Effector memory CD4-positive, alpha-beta T cell (primary cell): ENCODE data around the gene SLC9B2.

ENCODE experiments used
- DNase-seq, 3 donors: peaks; one replicate each; pipeline ENCODE4 v3.0.0-alpha.2; 2020
- H3K27ac ChIP-seq: 2 replicates; pipeline ENCODE4 v1.7.0; 2013; ENCODE audit warnings: mild to moderate bottlenecking, low read length, moderate library complexity; ENCODE audit not compliant: insufficient read depth, poor library complexity, severe bottlenecking
- H3K27me3 ChIP-seq: replicated peaks from 2 replicates; pipeline ENCODE4 v1.7.0; 2013; ENCODE audit warnings: mild to moderate bottlenecking, low read length; ENCODE audit not compliant: insufficient read depth, control insufficient read depth, poor library complexity, severe bottlenecking
- H3K36me3 ChIP-seq: 2 replicates; pipeline ENCODE4 v1.7.0; 2013; ENCODE audit warnings: mild to moderate bottlenecking, low read length, moderate library complexity; ENCODE audit not compliant: control insufficient read depth, insufficient read depth
- H3K4me1 ChIP-seq: 2 replicates; pipeline ENCODE4 v1.7.0; 2013; ENCODE audit warnings: low read length, mild to moderate bottlenecking; ENCODE audit not compliant: control insufficient read depth, insufficient read depth, poor library complexity, severe bottlenecking
- H3K4me3 ChIP-seq: 2 replicates; pipeline ENCODE4 v1.7.0; 2013; ENCODE audit warnings: low read length, low read depth, mild to moderate bottlenecking; ENCODE audit not compliant: insufficient read depth, poor library complexity, severe bottlenecking
- H3K9me3 ChIP-seq: 2 replicates; pipeline ENCODE4 v1.7.0; 2013; ENCODE audit warnings: mild to moderate bottlenecking, low read length, moderate library complexity; ENCODE audit not compliant: control insufficient read depth

SLC9B2 gene

DNA sequence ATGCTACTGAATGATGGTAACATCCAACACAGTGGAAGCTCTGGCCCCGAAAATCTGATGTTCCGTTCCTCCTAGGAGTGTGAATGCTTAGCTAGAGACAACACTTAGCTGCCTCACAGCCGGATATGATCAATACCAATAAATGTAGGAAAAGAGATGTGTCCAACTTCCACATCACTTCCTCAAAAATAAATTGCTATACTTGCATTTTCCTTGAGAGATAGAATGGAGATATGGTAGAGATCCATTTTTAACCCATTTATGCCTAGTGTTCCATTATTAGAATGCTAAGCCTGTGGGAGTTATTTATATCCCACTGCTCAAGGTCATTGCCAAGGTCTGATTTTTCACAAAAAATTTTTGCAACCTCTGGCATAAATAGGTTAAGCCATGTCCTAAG, 51.6 kb downstream of the SLC9B2 start:
- Histone ChIP-seq H3K27me3 (no peaks in the 10 kb centered on the region), H3K36me3 (peaks cover 13% of the 10 kb centered on the region), H3K9me3 (no peaks in the 10 kb centered on the region), H3K4me3 (no peak overlapping the region), H3K27ac (no peak overlapping the region), H3K4me1 (no peaks in the 10 kb centered on the region)
- no peak for DNase-seq

DNA sequence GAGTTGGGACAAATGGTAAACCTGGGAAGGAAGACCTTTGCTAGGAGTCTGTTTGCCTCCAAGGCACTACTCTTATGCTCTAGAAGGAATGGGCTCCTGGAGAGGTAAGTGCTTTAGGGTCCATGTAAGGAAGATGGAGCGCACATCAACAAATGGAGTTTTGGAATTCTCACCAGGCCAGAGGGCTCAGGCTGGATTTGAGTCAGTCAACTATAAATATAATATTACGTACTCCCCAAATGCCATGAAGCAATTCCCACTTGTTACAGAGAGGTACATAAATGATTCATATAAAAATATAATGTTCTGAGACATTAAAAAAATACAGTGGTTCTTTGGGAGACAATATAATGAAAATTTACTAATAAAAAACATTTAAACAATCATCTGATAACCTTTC, 55.4 kb downstream of the SLC9B2 start:
- no peak overlapping the region for H3K27ac ChIP-seq
- H3K36me3 ChIP-seq: peaks cover 3% of the 10 kb centered on the region

DNA sequence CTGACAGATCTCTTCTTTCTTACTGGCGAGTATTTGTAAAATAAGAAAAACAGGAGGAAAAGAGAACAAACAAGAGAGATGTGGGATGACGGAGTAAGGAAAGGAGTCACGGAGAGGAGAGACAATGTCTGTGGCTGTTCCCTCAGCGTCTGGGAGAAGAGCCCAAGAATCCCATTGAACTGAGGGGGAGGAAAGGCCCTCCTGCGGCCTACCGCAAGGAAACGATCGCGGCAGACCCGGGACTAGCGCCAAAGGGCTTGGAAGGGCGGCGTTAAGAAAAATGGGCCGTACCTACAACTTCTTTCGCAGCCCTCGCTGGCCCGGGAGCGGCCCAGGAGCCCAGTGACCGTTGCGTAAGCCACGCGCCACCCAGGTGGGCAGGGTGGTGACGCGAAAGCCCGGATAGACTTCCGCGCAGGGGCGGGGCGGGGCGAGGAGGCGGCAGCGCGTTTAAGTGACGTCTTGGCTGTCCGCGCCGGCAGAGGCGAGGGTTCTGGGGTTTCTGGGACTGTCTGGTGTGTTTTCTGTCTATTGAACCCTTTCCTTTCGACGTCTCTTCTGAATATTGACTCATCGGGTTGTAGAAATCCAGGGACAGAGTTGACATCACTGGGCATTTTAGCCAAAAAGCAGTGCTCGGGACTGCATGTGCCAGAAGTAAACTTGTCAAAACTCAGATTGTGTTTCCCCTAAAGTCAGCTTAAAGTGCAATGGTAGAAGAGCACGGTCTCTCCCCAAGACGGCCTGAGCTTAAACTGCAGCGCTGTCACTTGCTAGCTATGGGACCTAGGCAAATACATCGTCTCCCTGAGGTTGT, 57.0 kb downstream of the SLC9B2 start, which contains the start of gene SLC9B1:
SLC9B1 (minus strand) TSS at position 398 of the 817 bp plus-strand sequence. CDS start 27,994 bp downstream, outside the sequence.
- peak; percentile 85 to 91 (median 90) for DNase-seq
- no peaks in the 10 kb centered on the region for H3K36me3 ChIP-seq
- H3K27ac ChIP-seq: peak within 1 kb of the TSS; percentile 77
- no peaks in the 10 kb centered on the region for H3K27me3 ChIP-seq
- H3K4me1 ChIP-seq: peaks cover 6% of the 10 kb centered on the region
- H3K4me3 ChIP-seq: peak within 1 kb of the TSS; percentile 65
- no peaks in the 10 kb centered on the region for H3K9me3 ChIP-seq

More for the DNA sequence above, 55.4 kb downstream of the SLC9B2 start:
- Histone ChIP-seq H3K4me3 (no peak overlapping the region), H3K4me1 (peaks cover 6% of the 10 kb centered on the region), H3K9me3 (no peaks in the 10 kb centered on the region), H3K27me3 (no peaks in the 10 kb centered on the region)
- no peak for DNase-seq

DNA sequence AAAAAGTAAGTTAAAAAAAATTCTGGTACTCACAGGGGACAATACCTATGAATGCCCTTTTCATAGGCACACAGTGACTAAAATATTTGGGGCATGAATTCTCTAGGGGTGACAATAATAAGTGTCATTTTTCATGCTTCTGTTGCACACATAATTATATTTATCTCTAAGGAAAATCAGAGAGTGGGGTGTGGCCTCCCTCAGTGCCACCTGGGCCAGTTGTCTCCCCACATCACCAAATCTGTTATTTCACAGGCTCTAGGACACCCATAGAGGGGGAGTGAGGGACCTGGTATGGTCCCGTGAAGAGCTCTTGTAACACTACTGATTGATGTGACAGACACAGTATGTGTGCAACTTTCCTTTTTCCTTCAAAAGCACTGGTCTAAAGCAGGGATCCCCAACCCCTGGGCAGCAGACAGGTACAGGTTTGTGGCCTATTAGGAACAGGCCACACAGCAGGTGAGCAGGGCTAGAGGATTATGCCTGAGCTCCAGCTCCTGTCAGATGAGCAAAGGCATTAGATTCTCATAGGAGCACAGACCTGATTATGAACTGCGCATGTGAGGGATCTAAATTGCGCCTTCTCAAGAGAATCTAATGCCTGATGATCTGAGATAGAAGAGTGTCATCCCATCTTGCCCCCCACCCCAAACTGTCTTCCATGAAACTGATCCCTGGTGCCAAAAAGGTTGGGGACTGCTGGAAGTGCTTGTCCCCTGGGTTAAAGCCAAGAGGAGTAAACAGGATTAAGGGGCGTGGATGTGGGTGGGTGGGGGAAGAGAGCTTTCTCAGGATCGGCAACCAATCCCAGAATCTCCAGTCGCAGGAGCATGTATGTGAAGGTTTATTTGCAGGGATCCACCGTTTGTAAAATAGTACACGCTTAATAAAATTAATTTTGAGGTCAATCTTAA, 57.9 kb downstream of the SLC9B2 start:
- Histone ChIP-seq H3K4me1 (peaks cover 6% of the 10 kb centered on the region), H3K4me3 (peak overlapping the region; percentile 65), H3K9me3 (no peaks in the 10 kb centered on the region), H3K27me3 (no peaks in the 10 kb centered on the region), H3K27ac (peak overlapping the region; percentile 77), H3K36me3 (no peaks in the 10 kb centered on the region)
- no peak for DNase-seq

DNA sequence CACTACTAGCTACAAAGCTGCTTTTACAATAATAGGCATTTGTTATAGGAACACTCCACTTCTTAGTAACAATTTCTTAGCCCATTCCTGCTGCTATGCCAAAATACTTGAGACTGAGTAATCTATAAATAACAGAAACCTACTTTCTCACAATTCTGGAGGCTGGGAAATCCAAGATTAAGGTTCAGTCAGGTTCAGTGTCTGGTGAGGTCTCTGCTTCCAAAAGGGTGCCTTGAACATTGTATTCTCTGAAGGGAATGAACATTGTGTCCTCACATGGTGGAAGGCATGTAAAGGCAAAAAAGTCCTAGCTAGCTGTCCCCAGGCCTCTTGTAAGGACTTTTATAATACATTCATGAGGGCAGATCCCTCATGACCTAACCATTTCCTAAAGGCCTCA, 64.0 kb downstream of the SLC9B2 start:
- Histone ChIP-seq H3K4me1 (no peaks in the 10 kb centered on the region), H3K4me3 (no peak overlapping the region), H3K27me3 (no peaks in the 10 kb centered on the region), H3K36me3 (no peaks in the 10 kb centered on the region), H3K9me3 (no peaks in the 10 kb centered on the region), H3K27ac (no peak overlapping the region)
- no peak for DNase-seq

DNA sequence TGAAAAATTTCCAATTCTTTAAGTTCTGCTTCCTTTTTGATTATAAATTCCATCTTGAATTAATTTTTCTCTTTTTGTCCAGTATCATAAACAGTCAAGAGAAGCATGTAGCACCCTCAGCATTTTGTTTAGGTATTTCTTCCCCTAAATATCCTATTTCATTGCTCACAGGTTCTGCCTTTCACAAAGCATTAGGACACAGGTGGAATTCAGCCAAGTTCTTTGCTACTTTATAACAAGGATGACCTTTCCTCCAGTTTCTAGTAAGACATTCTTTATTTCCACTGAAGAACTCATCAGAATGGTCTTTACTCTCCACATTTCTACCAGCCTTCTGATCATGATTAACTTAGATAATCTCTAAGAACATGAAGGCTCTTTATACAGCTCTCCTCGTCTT, 64.5 kb downstream of the SLC9B2 start:
- no peak for DNase-seq
- Histone ChIP-seq H3K36me3 (no peaks in the 10 kb centered on the region), H3K4me1 (no peaks in the 10 kb centered on the region), H3K27me3 (no peaks in the 10 kb centered on the region), H3K9me3 (no peaks in the 10 kb centered on the region), H3K27ac (no peak overlapping the region), H3K4me3 (no peak overlapping the region)

DNA sequence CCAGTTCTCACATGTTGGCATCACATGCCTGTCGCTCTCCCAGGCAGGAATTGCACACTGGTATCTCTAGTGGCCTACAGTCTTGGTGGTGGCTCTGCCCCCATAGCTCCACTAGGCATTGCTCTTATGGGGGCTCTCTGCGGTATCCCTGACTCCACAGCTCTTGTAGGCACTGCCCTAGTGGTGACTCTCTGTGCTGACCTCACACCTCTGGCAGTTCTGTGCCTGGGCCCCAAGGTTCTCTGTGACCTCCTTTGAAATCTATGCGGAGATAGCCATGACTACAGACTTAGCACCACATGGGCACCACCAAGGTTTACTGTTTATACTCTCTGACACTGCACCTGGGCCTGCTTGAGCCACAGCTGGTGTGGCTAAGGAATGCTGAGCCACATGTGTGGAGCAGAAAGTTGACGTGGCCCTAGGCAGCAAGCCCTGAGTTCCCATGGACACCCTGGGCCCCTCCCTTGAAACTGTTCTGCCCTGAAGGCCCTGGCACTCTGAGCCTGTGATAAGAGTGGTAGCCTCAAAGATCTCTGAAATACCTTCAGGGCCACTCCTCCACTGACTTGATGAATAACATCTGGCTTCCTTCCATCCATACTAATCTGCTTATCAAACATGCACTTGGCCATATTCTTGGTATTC, 65.1 kb downstream of the SLC9B2 start:
- Histone ChIP-seq H3K4me1 (no peaks in the 10 kb centered on the region), H3K36me3 (no peaks in the 10 kb centered on the region), H3K9me3 (no peaks in the 10 kb centered on the region), H3K27me3 (no peaks in the 10 kb centered on the region), H3K27ac (no peak overlapping the region), H3K4me3 (no peak overlapping the region)
- DNase-seq: no peak

DNA sequence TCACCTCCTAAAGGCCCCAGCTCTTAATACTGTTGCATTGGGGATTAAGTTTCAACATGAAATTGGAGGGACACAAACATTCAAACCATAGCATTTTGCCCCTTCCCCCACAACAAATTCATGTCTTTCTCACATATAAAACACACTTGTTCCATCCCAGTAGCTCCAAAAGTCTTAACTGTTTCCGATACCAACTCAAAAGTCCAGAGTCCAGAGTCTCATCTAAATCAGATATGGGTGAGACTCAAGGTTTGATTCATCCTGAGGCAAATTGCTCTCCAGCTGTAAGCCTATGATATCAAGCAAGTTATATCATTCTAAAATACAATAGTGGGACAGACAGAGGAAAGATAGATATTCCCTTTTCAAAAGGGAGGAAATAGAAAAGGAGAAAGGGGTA, 65.8 kb downstream of the SLC9B2 start:
- Histone ChIP-seq H3K36me3 (no peaks in the 10 kb centered on the region), H3K27ac (no peak overlapping the region)
- no peak for DNase-seq

DNA sequence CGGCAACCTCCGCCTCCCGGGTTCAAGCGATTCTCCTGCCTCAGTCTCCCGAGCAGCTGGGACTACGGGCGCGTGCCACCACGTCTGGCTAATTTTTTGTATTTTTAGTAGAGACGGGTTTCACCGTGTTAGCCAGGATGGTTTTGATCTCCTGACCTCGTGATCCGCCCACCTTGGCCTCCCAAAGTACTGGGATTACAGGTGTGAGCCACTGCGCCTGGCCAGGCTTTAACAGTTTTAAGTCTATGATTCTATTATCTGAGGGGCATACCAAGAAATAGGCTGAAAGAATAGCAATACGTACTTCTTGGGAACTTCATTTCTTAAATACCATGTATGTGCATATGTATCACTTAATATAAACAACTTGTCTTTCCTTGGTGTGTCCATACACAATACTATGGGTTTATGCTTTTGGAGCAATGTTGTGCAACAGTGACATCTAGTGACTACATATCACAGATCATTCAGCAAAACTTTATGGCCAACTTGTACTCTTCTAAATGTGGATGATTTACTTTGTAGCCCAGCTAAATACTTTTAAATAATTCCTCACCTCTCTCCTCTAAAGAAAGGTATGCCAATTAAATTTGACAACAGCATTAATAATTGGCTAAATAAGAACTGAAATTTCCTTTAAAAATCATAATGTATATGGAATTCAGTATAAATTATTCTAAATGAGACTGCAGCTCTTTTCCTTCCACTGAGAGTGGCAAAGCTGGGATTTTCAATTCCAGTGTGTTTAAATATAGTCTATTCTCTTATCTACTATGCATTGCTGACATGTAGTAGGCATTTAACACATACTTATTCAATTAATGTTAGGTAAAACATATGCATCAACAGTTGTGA, 67.5 kb downstream of the SLC9B2 start:
- DNase-seq: no peak
- Histone ChIP-seq H3K4me3 (no peak overlapping the region), H3K27ac (no peak overlapping the region), H3K4me1 (no peaks in the 10 kb centered on the region), H3K36me3 (no peaks in the 10 kb centered on the region), H3K27me3 (no peaks in the 10 kb centered on the region), H3K9me3 (no peaks in the 10 kb centered on the region)

More for the DNA sequence above, 65.8 kb downstream of the SLC9B2 start:
- Histone ChIP-seq H3K4me3 (no peak overlapping the region), H3K27me3 (no peaks in the 10 kb centered on the region), H3K9me3 (no peaks in the 10 kb centered on the region), H3K4me1 (no peaks in the 10 kb centered on the region)
